SK-N-SH treated with all-trans-retinoic acid at 6 μM for 48 hours (cell line): ENCODE measurements around the gene CHST4.

ENCODE experiments used
- ATAC-seq: fragments of 200-7000 bp; cut with Tn5 transposase; 3 replicates; pipeline ENCODE4 v1.9.1; 2020; ENCODE audit warnings: mild to moderate bottlenecking, moderate library complexity
- ARNTL ChIP-seq: fragments of 450-650 bp; formaldehyde crosslinking; IDR thresholded peaks from 2 replicates; pipeline ENCODE4 v1.5.0; 2020; ENCODE audit warnings: low read depth, mild to moderate bottlenecking, moderate library complexity, borderline replicate concordance
- BACH2 ChIP-seq: fragments of 250-450 bp; sonication (Bioruptor Pico); IDR thresholded peaks from 2 replicates; pipeline ENCODE4 v1.9.0; 2021; ENCODE audit warnings: mild to moderate bottlenecking, borderline replicate concordance
- CREB5 ChIP-seq: fragments of 250-450 bp; sonication (Bioruptor Pico); IDR thresholded peaks from 2 replicates; pipeline ENCODE4 v1.5.1; 2020; ENCODE audit warnings: low read depth, mild to moderate bottlenecking, moderate library complexity
- CSDC2 ChIP-seq: fragments of 250-450 bp; sonication (Bioruptor Pico); IDR thresholded peaks from 2 replicates; pipeline ENCODE4 v1.5.0; 2020; ENCODE audit warnings: mild to moderate bottlenecking, moderate library complexity
- CSRNP3 ChIP-seq: fragments of 250-450 bp; sonication (Bioruptor Pico); IDR thresholded peaks from 2 replicates; pipeline ENCODE4 v1.5.1; 2021; ENCODE audit warnings: mild to moderate bottlenecking, moderate library complexity
- ESRRG ChIP-seq: fragments of 250-450 bp; sonication (Bioruptor Pico); IDR thresholded peaks from 2 replicates; pipeline ENCODE4 v1.6.1; 2021; ENCODE audit warnings: mild to moderate bottlenecking
- GLIS3 ChIP-seq: fragments of 250-450 bp; sonication (Bioruptor Pico); IDR thresholded peaks from 2 replicates; pipeline ENCODE4 v1.5.0; 2020; ENCODE audit warnings: mild to moderate bottlenecking, moderate library complexity
- ISL1 ChIP-seq: fragments of 250-450 bp; sonication (Bioruptor Pico); IDR thresholded peaks from 2 replicates; pipeline ENCODE4 v2.1.2; 2022; ENCODE audit warnings: mild to moderate bottlenecking, moderate library complexity
- OSR1 ChIP-seq: fragments of 250-450 bp; sonication (Bioruptor Pico); IDR thresholded peaks from 2 replicates; pipeline ENCODE4 v1.8.0; 2022; ENCODE audit warnings: moderate library complexity, mild to moderate bottlenecking, inconsistent platforms
- PPARA ChIP-seq: fragments of 250-450 bp; sonication (Bioruptor Pico); IDR thresholded peaks from 2 replicates; pipeline ENCODE4 v1.5.0; 2020; ENCODE audit warnings: mild to moderate bottlenecking, borderline replicate concordance
- SNAI2 ChIP-seq: fragments of 250-450 bp; sonication (Bioruptor Pico); IDR thresholded peaks from 2 replicates; pipeline ENCODE4 v1.5.0; 2020; ENCODE audit warnings: mild to moderate bottlenecking, moderate library complexity
- TCF4 ChIP-seq: fragments of 250-450 bp; sonication (Bioruptor Pico); IDR thresholded peaks from 2 replicates; pipeline ENCODE4 v1.8.0; 2021; ENCODE audit warnings: mild to moderate bottlenecking, moderate library complexity, borderline replicate concordance
- TOX ChIP-seq: fragments of 250-450 bp; sonication (Bioruptor Pico); IDR thresholded peaks from 2 replicates; pipeline ENCODE4 v1.8.0; 2021; ENCODE audit warnings: mild to moderate bottlenecking, moderate library complexity, borderline replicate concordance
- TSHZ2 ChIP-seq: fragments of 250-450 bp; sonication (Bioruptor Pico); IDR thresholded peaks from 2 replicates; pipeline ENCODE4 v1.5.0; 2020; ENCODE audit warnings: mild to moderate bottlenecking, moderate library complexity
- ZC3H10 ChIP-seq: fragments of 250-450 bp; sonication (Bioruptor Pico); IDR thresholded peaks from 2 replicates; pipeline ENCODE4 v1.5.1; 2021; ENCODE audit warnings: mild to moderate bottlenecking, moderate library complexity
- ZFP3 ChIP-seq: fragments of 250-450 bp; sonication (Bioruptor Pico); IDR thresholded peaks from 2 replicates; pipeline ENCODE4 v1.5.0; 2020; ENCODE audit warnings: mild to moderate bottlenecking, moderate library complexity
- ZFP30 ChIP-seq: fragments of 450-650 bp; formaldehyde crosslinking; IDR thresholded peaks from 2 replicates; pipeline ENCODE4 v1.5.0; 2022; ENCODE audit warnings: mild to moderate bottlenecking, moderate library complexity
- ZNF565 ChIP-seq: fragments of 450-650 bp; formaldehyde crosslinking; conservative IDR thresholded peaks from 2 replicates; pipeline ENCODE4 v1.5.0; 2020; ENCODE audit warnings: low read depth, mild to moderate bottlenecking, moderate library complexity
- ZNF70 ChIP-seq: fragments of 450-650 bp; formaldehyde crosslinking; IDR thresholded peaks from 2 replicates; pipeline ENCODE4 v1.5.0; 2020; ENCODE audit warnings: mild to moderate bottlenecking, moderate library complexity
- ZNF8 ChIP-seq: fragments of 450-650 bp; formaldehyde crosslinking; IDR thresholded peaks from 2 replicates; pipeline ENCODE4 v1.5.0; 2020; ENCODE audit warnings: mild to moderate bottlenecking, moderate library complexity
- TF ChIP-seq, protein P1 (sequence below): fragments of 250-450 bp; sonication (Bioruptor Pico); IDR thresholded peaks from 2 replicates; pipeline ENCODE4 v1.8.0; 2021; ENCODE audit warnings: low read depth, mild to moderate bottlenecking, moderate library complexity, borderline replicate concordance

Gene CHST4

DNA sequence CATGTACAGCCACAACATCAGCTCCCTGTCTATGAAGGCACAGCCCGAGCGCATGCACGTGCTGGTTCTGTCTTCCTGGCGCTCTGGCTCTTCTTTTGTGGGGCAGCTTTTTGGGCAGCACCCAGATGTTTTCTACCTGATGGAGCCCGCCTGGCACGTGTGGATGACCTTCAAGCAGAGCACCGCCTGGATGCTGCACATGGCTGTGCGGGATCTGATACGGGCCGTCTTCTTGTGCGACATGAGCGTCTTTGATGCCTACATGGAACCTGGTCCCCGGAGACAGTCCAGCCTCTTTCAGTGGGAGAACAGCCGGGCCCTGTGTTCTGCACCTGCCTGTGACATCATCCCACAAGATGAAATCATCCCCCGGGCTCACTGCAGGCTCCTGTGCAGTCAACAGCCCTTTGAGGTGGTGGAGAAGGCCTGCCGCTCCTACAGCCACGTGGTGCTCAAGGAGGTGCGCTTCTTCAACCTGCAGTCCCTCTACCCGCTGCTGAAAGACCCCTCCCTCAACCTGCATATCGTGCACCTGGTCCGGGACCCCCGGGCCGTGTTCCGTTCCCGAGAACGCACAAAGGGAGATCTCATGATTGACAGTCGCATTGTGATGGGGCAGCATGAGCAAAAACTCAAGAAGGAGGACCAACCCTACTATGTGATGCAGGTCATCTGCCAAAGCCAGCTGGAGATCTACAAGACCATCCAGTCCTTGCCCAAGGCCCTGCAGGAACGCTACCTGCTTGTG is 10.7 kb downstream of the CHST4 start:
- TF ChIP-seq SNAI2 (no peak), TOX (CRISPR knock-in tag) (no peak), CSRNP3 (CRISPR knock-in tag) (no peak), ZNF565 (CRISPR knock-in tag) (no peak), TCF4 (CRISPR knock-in tag) (no peak), ZFP3 (CRISPR knock-in tag) (no peak), PPARA (no peak), ZC3H10 (CRISPR knock-in tag) (no peak), ARNTL (no peak), ZFP30 (CRISPR knock-in tag) (no peak), ZNF70 (no peak), BACH2 (no peak), TSHZ2 (no peak), OSR1 (CRISPR knock-in tag) (no peak), CSDC2 (CRISPR knock-in tag) (no peak), GLIS3 (CRISPR knock-in tag) (no peak)
- TF ChIP-seq, protein P1, sequence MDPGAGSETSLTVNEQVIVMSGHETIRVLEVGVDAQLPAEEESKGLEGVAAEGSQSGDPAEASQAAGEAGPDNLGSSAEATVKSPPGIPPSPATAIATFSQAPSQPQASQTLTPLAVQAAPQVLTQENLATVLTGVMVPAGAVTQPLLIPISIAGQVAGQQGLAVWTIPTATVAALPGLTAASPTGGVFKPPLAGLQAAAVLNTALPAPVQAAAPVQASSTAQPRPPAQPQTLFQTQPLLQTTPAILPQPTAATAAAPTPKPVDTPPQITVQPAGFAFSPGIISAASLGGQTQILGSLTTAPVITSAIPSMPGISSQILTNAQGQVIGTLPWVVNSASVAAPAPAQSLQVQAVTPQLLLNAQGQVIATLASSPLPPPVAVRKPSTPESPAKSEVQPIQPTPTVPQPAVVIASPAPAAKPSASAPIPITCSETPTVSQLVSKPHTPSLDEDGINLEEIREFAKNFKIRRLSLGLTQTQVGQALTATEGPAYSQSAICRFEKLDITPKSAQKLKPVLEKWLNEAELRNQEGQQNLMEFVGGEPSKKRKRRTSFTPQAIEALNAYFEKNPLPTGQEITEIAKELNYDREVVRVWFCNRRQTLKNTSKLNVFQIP (CRISPR knock-in tag) = no peak
- no peak for ATAC-seq

DNA sequence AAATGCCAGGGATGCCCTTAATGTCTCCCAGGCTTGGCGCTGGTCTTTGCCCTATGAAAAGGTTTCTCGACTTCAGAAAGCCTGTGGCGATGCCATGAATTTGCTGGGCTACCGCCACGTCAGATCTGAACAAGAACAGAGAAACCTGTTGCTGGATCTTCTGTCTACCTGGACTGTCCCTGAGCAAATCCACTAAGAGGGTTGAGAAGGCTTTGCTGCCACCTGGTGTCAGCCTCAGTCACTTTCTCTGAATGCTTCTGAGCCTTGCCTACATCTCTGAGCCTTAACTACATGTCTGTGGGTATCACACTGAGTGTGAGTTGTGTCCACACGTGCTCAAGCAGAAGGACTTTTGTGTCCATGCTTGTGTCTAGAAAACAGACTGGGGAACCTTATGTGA is 11.4 kb downstream of the CHST4 start:
- ATAC-seq = peak; percentile 95
- TF ChIP-seq GLIS3 (CRISPR knock-in tag) (no peak), ZNF8 (no peak)

DNA sequence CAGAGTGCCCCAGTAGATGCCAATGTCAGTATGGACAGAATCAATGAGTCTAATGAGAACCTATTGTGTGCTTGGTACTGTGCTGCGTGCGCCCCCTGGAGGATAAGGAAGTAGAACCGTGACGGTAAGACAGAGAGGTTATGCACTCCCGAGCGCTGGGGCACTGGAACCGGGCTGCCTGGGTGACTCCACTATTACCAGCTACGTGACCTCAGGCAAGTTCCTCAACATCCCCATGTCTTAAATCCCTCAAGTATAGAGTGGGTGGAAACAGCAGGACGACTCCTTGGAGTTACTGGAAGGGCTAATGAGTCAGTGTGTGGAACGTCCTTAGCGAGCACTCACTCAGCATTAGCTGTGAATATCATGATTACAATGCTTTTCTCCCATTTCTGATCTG is 16.2 kb downstream of the CHST4 start:
- ATAC-seq = peak; percentile 79; the same call in 2 of the 3 replicates
- TF ChIP-seq ZC3H10 (CRISPR knock-in tag) = no peak
- no peak for TF ChIP-seq CSDC2 (CRISPR knock-in tag)
- no peak for TF ChIP-seq TOX (CRISPR knock-in tag)
- TF ChIP-seq OSR1 (CRISPR knock-in tag) = no peak
- TF ChIP-seq SNAI2 = no peak
- TF ChIP-seq ZNF8 = no peak
- no peak for TF ChIP-seq GLIS3 (CRISPR knock-in tag)
- no peak for TF ChIP-seq ARNTL
- no peak for TF ChIP-seq TCF4 (CRISPR knock-in tag)
- TF ChIP-seq CREB5 = no peak
- no peak for TF ChIP-seq ZFP3 (CRISPR knock-in tag)
- no peak for TF ChIP-seq ESRRG (CRISPR knock-in tag)
- no peak for TF ChIP-seq ZFP30 (CRISPR knock-in tag)
- TF ChIP-seq, protein P1 (CRISPR knock-in tag) = no peak
- no peak for TF ChIP-seq BACH2
- no peak for TF ChIP-seq PPARA
- TF ChIP-seq CSRNP3 (CRISPR knock-in tag) = no peak
- no peak for TF ChIP-seq ISL1
- TF ChIP-seq TSHZ2 = no peak
- TF ChIP-seq ZNF565 (CRISPR knock-in tag) = no peak
